Measurements from ENCODE around the gene GOLGA1. TPM values are rescaled to one million over a fixed set of nuclear protein-coding genes. Genes with fewer than 3 reads are reported as not detected.
A peak's percentile ranks its signal among the peaks of the same experiment; 100 is the strongest.

GOLGA1 gene
- total RNA-seq, 1 experiment from 2014 or later, result 9.6 TPM

- TF ChIP-seq MLX (CRISPR knock-in tag; IDR thresholded peaks at IDR 0.05), result no peak
- TF ChIP-seq CBFB (CRISPR knock-in tag; IDR thresholded peaks at IDR 0.05; ENCODE audit: low read depth), result no peak
- no peak for TF ChIP-seq FOXP4 (CRISPR knock-in tag; IDR thresholded peaks at IDR 0.05)
- no peak for TF ChIP-seq ZNF425 (CRISPR knock-in tag; conservative IDR thresholded peaks at IDR 0.05)
- TF ChIP-seq TCF7 (CRISPR knock-in tag; IDR thresholded peaks at IDR 0.05; ENCODE audit: low read depth), result no peak
- no peak for TF ChIP-seq CDX4 (CRISPR knock-in tag; IDR thresholded peaks at IDR 0.05; ENCODE audit: borderline replicate concordance)
- TF ChIP-seq PREB (CRISPR knock-in tag; IDR thresholded peaks at IDR 0.05; ENCODE audit: borderline replicate concordance), result no peak
- no peak for TF ChIP-seq FOXP1 (CRISPR knock-in tag; IDR thresholded peaks at IDR 0.05; ENCODE audit: borderline replicate concordance)
- no peak for TF ChIP-seq ZMAT4 (CRISPR knock-in tag; IDR thresholded peaks at IDR 0.05)
- TF ChIP-seq IRF1 (CRISPR knock-in tag; IDR thresholded peaks at IDR 0.05), result no peak
- no peak for TF ChIP-seq MXD4 (CRISPR knock-in tag; IDR thresholded peaks at IDR 0.05; ENCODE audit: borderline replicate concordance)
- TF ChIP-seq NR1H2 (CRISPR knock-in tag; IDR thresholded peaks at IDR 0.05), result no peak
- TF ChIP-seq ESRRA (CRISPR knock-in tag; IDR thresholded peaks at IDR 0.05; ENCODE audit: borderline replicate concordance), result no peak
- no peak for TF ChIP-seq SP1 (CRISPR knock-in tag; conservative IDR thresholded peaks at IDR 0.05)
- no peak for TF ChIP-seq HMGA2 (CRISPR knock-in tag; IDR thresholded peaks at IDR 0.05)
- TF ChIP-seq ELF4 (CRISPR knock-in tag; IDR thresholded peaks at IDR 0.05; ENCODE audit: low read depth), result no peak
- no peak for TF ChIP-seq ERG (CRISPR knock-in tag; IDR thresholded peaks at IDR 0.05)
- DNase-seq (ENCODE audit: low spot score) (no peak), ATAC-seq (no peak)
- Mint-ChIP-seq H3K9me3 (no peaks in the 10 kb centered on the region), H3K27me3 (ENCODE audit: low read depth) (no peaks in the 10 kb centered on the region), H3K4me1 (peaks cover 13% of the 10 kb centered on the region), H3K27ac (peak overlapping the region; percentile 35; the same call in 1 of the 2 replicates), H3K4me3 (no peak overlapping the region), H3K36me3 (peaks cover 23% of the 10 kb centered on the region)
- CTCF ChIA-PET, result no interaction called here
- POLR2A ChIA-PET, result interaction anchor here (0.5 kb wide), 1 partner anchor 157 kb away, joined by 3 read pairs; no protein-coding TSS in a partner anchor
Measured at GRCh38 chr9:124973807-124974206, 32.9 kb upstream of the GOLGA1 start.

Data from WTC11 (cell line).